HepG2 (cell line): ENCODE data around the gene OBSL1. TPM values are rescaled to one million over a fixed set of nuclear protein-coding genes. Genes with fewer than 3 reads are reported as not detected.

Source experiments
- AHR ChIP-seq: IDR thresholded peaks from 2 replicates; pipeline ENCODE4 v1.6.1; 2018; ENCODE audit warnings: missing genetic modification reagents, missing compliant biosample characterization
- BORCS8-MEF2B ChIP-seq: sonication (generic); formaldehyde crosslinking; IDR thresholded peaks from 2 replicates; pipeline ENCODE4 v1.8.0; 2022; ENCODE audit warnings: mild to moderate bottlenecking, missing genetic modification reagents
- ETS1 ChIP-seq: sonication (generic); formaldehyde crosslinking; IDR thresholded peaks from 2 replicates; pipeline ENCODE4 v1.4.0; 2020; ENCODE audit warnings: missing genetic modification reagents
- SRSF1 ChIP-seq: fragments of 200-400 bp; formaldehyde crosslinking; optimal IDR thresholded peaks from 2 replicates; pipeline ENCODE3; 2017; ENCODE audit warnings: mild to moderate bottlenecking, low read depth, low read length, moderate library complexity
- TAF15 ChIP-seq: fragments of 200-400 bp; formaldehyde crosslinking; IDR thresholded peaks from one replicate; pipeline ENCODE4 v1.6.1; 2018; ENCODE audit warnings: mild to moderate bottlenecking, low read depth, low read length; ENCODE audit not compliant: poor library complexity, severe bottlenecking
- ZNF282 ChIP-seq: fragments of 450-650 bp; IDR thresholded peaks from 2 replicates; pipeline ENCODE4 v1.6.1; 2018; ENCODE audit not compliant: partially characterized antibody
- ZNF446 ChIP-seq: sonication (generic); formaldehyde crosslinking; IDR thresholded peaks from 2 replicates; pipeline ENCODE4 v1.5.0; 2020; ENCODE audit warnings: mild to moderate bottlenecking, missing genetic modification reagents
- ZNF546 ChIP-seq: sonication (generic); formaldehyde crosslinking; conservative IDR thresholded peaks from 2 replicates; pipeline ENCODE4 v1.8.1; 2023; ENCODE audit warnings: mild to moderate bottlenecking, missing genetic modification reagents
- ZNF557 ChIP-seq: sonication (generic); formaldehyde crosslinking; IDR thresholded peaks from 2 replicates; pipeline ENCODE4 v1.4.0; 2020; ENCODE audit warnings: missing genetic modification reagents
- ZNF703 ChIP-seq: sonication (generic); formaldehyde crosslinking; IDR thresholded peaks from 2 replicates; pipeline ENCODE4 v1.5.1; 2020; ENCODE audit warnings: missing genetic modification reagents, mild to moderate bottlenecking, moderate library complexity, borderline replicate concordance
- polyA plus RNA-seq, 8 experiments: library from polyadenylated mRNA; depleted of rRNA in 3 of 8; stranded (reverse) in 7 of 8; unstranded in 1 of 8; fragments of >200 nt; fragmentation: Illumina TruSeq in 4 of 8; extraction: Trizol in 4 of 8; gene quantifications; 2 replicates each; pipeline versions ENCODE4 v1.2.1 to v1.2.3, GENCODE V29; 2011 to 2016; ENCODE audit warnings: low read depth in 4 of 8, missing spikeins in 1 of 8, mixed read lengths in 1 of 8; ENCODE audit not compliant: insufficient read depth in 1 of 8
- total RNA-seq, 5 experiments: library from RNA; depleted of rRNA; stranded (reverse); fragments of >200 nt; fragmentation: Illumina TruSeq; extraction: Trizol; gene quantifications; 2 replicates each; pipeline ENCODE4 v1.2.3, GENCODE V29; 2016; ENCODE audit warnings: low read depth in 1 of 5
- TF ChIP-seq, protein P1 (sequence below): sonication (generic); formaldehyde crosslinking; IDR thresholded peaks from 2 replicates; pipeline ENCODE4 v1.4.0; 2020; ENCODE audit warnings: mild to moderate bottlenecking, missing genetic modification reagents
- TF ChIP-seq, protein P2 (sequence below): sonication (generic); formaldehyde crosslinking; IDR thresholded peaks from 2 replicates; pipeline ENCODE4 v1.4.0; 2020; ENCODE audit warnings: missing genetic modification reagents, borderline replicate concordance
- TF ChIP-seq, protein P3 (sequence below): sonication (generic); formaldehyde crosslinking; IDR thresholded peaks from 2 replicates; pipeline ENCODE4 v1.4.0; 2020; ENCODE audit warnings: missing genetic modification reagents, mild to moderate bottlenecking, borderline replicate concordance
- TF ChIP-seq, protein P4 (sequence below): sonication (generic); formaldehyde crosslinking; IDR thresholded peaks from 2 replicates; pipeline ENCODE4 v1.4.0; 2020; ENCODE audit warnings: missing genetic modification reagents
- TF ChIP-seq, protein P5 (sequence below): sonication (generic); formaldehyde crosslinking; conservative IDR thresholded peaks from 2 replicates; pipeline ENCODE4 v1.4.0; 2020; ENCODE audit warnings: missing genetic modification reagents

The OBSL1 gene
- total and polyA plus RNA-seq, 2 of the 13 experiments (the other 11 are each of a cell fraction or from before 2014, with no cell fraction given): 86.7 to 218 TPM

DNA sequence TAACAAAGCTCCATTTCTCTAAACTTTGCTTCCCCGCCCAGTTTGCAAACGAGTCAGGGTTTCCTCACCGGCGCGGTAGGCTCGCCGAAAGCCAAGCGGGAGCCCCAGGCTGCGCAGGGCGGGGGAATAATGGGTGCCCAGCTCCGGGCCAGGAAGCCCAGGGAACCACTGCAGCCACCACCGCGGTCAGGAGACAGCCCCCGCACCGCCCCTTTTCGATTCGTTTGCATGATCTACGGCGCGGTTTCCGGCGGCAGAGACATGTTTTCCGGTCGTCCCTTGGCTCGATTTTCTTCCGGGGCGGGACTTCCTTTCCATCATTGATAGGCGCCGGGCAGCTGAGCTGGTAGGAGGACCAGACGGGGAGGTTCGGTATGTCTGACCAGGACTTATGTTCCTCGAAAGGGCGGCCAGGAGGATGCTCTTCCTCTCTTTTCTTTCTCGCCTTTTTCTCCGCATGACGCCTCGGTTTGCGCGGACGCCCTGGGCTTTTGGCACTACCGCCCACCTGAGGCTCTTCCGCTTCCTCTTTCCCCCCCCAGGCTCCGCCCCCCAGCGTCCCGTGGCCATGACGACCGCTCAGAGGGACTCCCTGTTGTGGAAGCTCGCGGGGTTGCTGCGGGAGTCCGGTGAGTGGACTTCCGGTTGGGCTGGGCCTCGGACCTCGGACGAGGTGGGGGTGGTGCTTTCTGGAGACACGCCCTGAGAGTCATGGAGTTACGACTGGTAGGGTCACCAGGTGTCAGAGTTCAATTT is 26.4 kb upstream of the OBSL1 start, which contains the start of gene STK11IP (continued):
- TF ChIP-seq, protein P1, sequence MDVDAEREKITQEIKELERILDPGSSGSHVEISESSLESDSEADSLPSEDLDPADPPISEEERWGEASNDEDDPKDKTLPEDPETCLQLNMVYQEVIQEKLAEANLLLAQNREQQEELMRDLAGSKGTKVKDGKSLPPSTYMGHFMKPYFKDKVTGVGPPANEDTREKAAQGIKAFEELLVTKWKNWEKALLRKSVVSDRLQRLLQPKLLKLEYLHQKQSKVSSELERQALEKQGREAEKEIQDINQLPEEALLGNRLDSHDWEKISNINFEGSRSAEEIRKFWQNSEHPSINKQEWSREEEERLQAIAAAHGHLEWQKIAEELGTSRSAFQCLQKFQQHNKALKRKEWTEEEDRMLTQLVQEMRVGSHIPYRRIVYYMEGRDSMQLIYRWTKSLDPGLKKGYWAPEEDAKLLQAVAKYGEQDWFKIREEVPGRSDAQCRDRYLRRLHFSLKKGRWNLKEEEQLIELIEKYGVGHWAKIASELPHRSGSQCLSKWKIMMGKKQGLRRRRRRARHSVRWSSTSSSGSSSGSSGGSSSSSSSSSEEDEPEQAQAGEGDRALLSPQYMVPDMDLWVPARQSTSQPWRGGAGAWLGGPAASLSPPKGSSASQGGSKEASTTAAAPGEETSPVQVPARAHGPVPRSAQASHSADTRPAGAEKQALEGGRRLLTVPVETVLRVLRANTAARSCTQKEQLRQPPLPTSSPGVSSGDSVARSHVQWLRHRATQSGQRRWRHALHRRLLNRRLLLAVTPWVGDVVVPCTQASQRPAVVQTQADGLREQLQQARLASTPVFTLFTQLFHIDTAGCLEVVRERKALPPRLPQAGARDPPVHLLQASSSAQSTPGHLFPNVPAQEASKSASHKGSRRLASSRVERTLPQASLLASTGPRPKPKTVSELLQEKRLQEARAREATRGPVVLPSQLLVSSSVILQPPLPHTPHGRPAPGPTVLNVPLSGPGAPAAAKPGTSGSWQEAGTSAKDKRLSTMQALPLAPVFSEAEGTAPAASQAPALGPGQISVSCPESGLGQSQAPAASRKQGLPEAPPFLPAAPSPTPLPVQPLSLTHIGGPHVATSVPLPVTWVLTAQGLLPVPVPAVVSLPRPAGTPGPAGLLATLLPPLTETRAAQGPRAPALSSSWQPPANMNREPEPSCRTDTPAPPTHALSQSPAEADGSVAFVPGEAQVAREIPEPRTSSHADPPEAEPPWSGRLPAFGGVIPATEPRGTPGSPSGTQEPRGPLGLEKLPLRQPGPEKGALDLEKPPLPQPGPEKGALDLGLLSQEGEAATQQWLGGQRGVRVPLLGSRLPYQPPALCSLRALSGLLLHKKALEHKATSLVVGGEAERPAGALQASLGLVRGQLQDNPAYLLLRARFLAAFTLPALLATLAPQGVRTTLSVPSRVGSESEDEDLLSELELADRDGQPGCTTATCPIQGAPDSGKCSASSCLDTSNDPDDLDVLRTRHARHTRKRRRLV (CRISPR knock-in tag): peak; percentile 17; the same call in 1 of the 2 replicates
- peak; percentile 61; the same call in 1 of the 2 replicates for TF ChIP-seq ZNF557 (CRISPR knock-in tag)
- no peak for TF ChIP-seq TAF15
- no peak for TF ChIP-seq ZNF446 (CRISPR knock-in tag)
- TF ChIP-seq ZNF282: no peak
- peak; percentile 75 for TF ChIP-seq AHR (CRISPR knock-in tag)
- TF ChIP-seq, protein P2, sequence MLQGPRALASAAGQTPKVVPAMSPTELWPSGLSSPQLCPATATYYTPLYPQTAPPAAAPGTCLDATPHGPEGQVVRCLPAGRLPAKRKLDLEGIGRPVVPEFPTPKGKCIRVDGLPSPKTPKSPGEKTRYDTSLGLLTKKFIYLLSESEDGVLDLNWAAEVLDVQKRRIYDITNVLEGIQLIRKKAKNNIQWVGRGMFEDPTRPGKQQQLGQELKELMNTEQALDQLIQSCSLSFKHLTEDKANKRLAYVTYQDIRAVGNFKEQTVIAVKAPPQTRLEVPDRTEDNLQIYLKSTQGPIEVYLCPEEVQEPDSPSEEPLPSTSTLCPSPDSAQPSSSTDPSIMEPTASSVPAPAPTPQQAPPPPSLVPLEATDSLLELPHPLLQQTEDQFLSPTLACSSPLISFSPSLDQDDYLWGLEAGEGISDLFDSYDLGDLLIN (CRISPR knock-in tag): no peak
- peak; percentile 85 for TF ChIP-seq SRSF1
- 0 out of 2 replicates have a peak, but pooled peaks have one; percentile 61 for TF ChIP-seq ZNF546
- TF ChIP-seq, protein P3, sequence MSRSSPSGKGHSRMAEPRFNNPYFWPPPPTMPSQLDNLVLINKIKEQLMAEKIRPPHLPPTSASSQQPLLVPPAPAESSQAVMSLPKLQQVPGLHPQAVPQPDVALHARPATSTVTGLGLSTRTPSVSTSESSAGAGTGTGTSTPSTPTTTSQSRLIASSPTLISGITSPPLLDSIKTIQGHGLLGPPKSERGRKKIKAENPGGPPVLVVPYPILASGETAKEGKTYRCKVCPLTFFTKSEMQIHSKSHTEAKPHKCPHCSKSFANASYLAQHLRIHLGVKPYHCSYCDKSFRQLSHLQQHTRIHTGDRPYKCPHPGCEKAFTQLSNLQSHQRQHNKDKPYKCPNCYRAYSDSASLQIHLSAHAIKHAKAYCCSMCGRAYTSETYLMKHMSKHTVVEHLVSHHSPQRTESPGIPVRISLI (CRISPR knock-in tag): peak; percentile 70; the same call in 1 of the 2 replicates
- TF ChIP-seq, protein P4, sequence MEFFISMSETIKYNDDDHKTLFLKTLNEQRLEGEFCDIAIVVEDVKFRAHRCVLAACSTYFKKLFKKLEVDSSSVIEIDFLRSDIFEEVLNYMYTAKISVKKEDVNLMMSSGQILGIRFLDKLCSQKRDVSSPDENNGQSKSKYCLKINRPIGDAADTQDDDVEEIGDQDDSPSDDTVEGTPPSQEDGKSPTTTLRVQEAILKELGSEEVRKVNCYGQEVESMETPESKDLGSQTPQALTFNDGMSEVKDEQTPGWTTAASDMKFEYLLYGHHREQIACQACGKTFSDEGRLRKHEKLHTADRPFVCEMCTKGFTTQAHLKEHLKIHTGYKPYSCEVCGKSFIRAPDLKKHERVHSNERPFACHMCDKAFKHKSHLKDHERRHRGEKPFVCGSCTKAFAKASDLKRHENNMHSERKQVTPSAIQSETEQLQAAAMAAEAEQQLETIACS (CRISPR knock-in tag): no peak
- TF ChIP-seq, protein P5, sequence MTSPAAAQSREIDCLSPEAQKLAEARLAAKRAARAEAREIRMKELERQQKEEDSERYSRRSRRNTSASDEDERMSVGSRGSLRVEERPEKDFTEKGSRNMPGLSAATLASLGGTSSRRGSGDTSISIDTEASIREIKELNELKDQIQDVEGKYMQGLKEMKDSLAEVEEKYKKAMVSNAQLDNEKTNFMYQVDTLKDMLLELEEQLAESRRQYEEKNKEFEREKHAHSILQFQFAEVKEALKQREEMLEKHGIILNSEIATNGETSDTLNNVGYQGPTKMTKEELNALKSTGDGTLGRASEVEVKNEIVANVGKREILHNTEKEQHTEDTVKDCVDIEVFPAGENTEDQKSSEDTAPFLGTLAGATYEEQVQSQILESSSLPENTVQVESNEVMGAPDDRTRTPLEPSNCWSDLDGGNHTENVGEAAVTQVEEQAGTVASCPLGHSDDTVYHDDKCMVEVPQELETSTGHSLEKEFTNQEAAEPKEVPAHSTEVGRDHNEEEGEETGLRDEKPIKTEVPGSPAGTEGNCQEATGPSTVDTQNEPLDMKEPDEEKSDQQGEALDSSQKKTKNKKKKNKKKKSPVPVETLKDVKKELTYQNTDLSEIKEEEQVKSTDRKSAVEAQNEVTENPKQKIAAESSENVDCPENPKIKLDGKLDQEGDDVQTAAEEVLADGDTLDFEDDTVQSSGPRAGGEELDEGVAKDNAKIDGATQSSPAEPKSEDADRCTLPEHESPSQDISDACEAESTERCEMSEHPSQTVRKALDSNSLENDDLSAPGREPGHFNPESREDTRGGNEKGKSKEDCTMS (CRISPR knock-in tag): 0 out of 2 replicates have a peak, but pooled peaks have one; percentile 81
- no peak for TF ChIP-seq ZNF703 (CRISPR knock-in tag)
- TF ChIP-seq BORCS8-MEF2B (CRISPR knock-in tag): peak; percentile 68
- peak; percentile 76; the same call in 1 of the 2 replicates for TF ChIP-seq ETS1 (CRISPR knock-in tag)
